HG03432 (cell line): ENCODE measurements around the gene MUSTN1.

Experiments
- ATAC-seq: cut with Tn5 transposase; IDR thresholded peaks from one replicate; pipeline ENCODE4 v1.9.1; 2021; ENCODE audit warnings: mild to moderate bottlenecking, moderate library complexity; ENCODE audit not compliant: unreplicated experiment

The MUSTN1 gene

GRCh38 chr3:52809662-52810377 is 25.0 kb downstream of the MUSTN1 start:
- ATAC-seq, result no peak

GRCh38 chr3:52809149-52809548 is 25.7 kb downstream of the MUSTN1 start:
- no peak for ATAC-seq

- no peak for ATAC-seq
Measured at GRCh38 chr3:52805270-52806039, 29.4 kb downstream of the MUSTN1 start.

- ATAC-seq, result no peak
Measured at GRCh38 chr3:52801839-52802238, 33.0 kb downstream of the MUSTN1 start.

- no peak for ATAC-seq
Measured at GRCh38 chr3:52800079-52800478, 34.7 kb downstream of the MUSTN1 start.

GRCh38 chr3:52798978-52799476 is 35.8 kb downstream of the MUSTN1 start:
- no peak for ATAC-seq

GRCh38 chr3:52798376-52798977 is 36.3 kb downstream of the MUSTN1 start:
- ATAC-seq, result no peak

- ATAC-seq, result no peak
Measured at GRCh38 chr3:52796411-52796810, 38.4 kb downstream of the MUSTN1 start.

- no peak for ATAC-seq
Measured at GRCh38 chr3:52795298-52795900, 39.4 kb downstream of the MUSTN1 start.

GRCh38 chr3:52794612-52795099 is 40.2 kb downstream of the MUSTN1 start, which contains the start of gene ITIH3:
Gene ITIH3, plus strand, starts transcription at chr3:52794796. Its CDS starts 8 bp downstream, at chr3:52794804.
- no peak for ATAC-seq

- ATAC-seq, result no peak
Measured at GRCh38 chr3:52793702-52794611, 40.9 kb downstream of the MUSTN1 start.

GRCh38 chr3:52792961-52793695 is 41.7 kb downstream of the MUSTN1 start:
- ATAC-seq, result no peak

- ATAC-seq, result no peak
Measured at GRCh38 chr3:52792413-52792812, 42.4 kb downstream of the MUSTN1 start.

GRCh38 chr3:52791928-52792327 is 42.9 kb downstream of the MUSTN1 start:
- no peak for ATAC-seq

- ATAC-seq, result no peak
Measured at GRCh38 chr3:52791366-52791765, 43.5 kb downstream of the MUSTN1 start.

- no peak for ATAC-seq
Measured at GRCh38 chr3:52790741-52791140, 44.1 kb downstream of the MUSTN1 start.

- ATAC-seq, result no peak
Measured at GRCh38 chr3:52790337-52790736, 44.5 kb downstream of the MUSTN1 start.

GRCh38 chr3:52789746-52790040 is 45.1 kb downstream of the MUSTN1 start:
- ATAC-seq, result no peak

- ATAC-seq, result no peak
Measured at GRCh38 chr3:52788890-52789745, 45.7 kb downstream of the MUSTN1 start.
